Activated CD8-positive, alpha-beta memory T cell treated with anti-CD3 and anti-CD28 coated beads, Interleukin-2, amount 10 ng/mL, durations not matched to agents 7 days and 5 days (primary cell): ENCODE results near the gene MMP20. TPM values are rescaled to one million over a fixed set of nuclear protein-coding genes. Genes with fewer than 3 reads are reported as not detected.

Experiments used
- ATAC-seq: fragments of 150-1000 bp; cut with Tn5 transposase; one replicate; pipeline ENCODE4 v1.10.0; 2021; ENCODE audit warnings: moderate library complexity
- CTCF ChIA-PET: fragments of 350-600 bp; sonication (Branson Sonifier 250); formaldehyde crosslinking; loops from one replicate; lab custom pipeline; 2021; ENCODE audit warnings: antibody characterized with exemption; lab: Charles Lee
- DNase-seq: peaks from one replicate; pipeline ENCODE4 v3.0.0-alpha.2; 2020
- H3K27ac Mint-ChIP-seq: one replicate; pipeline ENCODE4 v1.8.0; 2021; ENCODE audit warnings: mild to moderate bottlenecking, mixed read lengths
- H3K27me3 Mint-ChIP-seq: one replicate; pipeline ENCODE4 v1.8.0; 2021; ENCODE audit warnings: mixed read lengths
- H3K36me3 Mint-ChIP-seq: one replicate; pipeline ENCODE4 v1.8.0; 2021; ENCODE audit warnings: mild to moderate bottlenecking, mixed read lengths
- H3K4me1 Mint-ChIP-seq: one replicate; pipeline ENCODE4 v1.8.0; 2021; ENCODE audit warnings: mixed read lengths
- H3K4me3 Mint-ChIP-seq: one replicate; pipeline ENCODE4 v1.8.0; 2021; ENCODE audit warnings: mild to moderate bottlenecking, moderate library complexity, mixed read lengths
- H3K9me3 Mint-ChIP-seq: one replicate; pipeline ENCODE4 v1.8.0; 2022; ENCODE audit warnings: low read depth, mixed read lengths
- total RNA-seq, 2 experiments: library from RNA; stranded (reverse); gene quantifications; one replicate each; pipeline ENCODE4 v1.2.3, GENCODE V29; 2021

Gene MMP20
- total RNA-seq, 2 experiments from 2014 or later: not detected

GRCh38 chr11:102555091-102555490, 70.0 kb downstream of the MMP20 start:
- CTCF ChIA-PET: interaction anchor here (1.0 to 2.2 kb wide), 2 partner anchors 58 to 164 kb away, joined by 3 to 7 read pairs; no protein-coding TSS in a partner anchor
- Mint-ChIP-seq H3K36me3 (peaks cover 5% of the 10 kb centered on the region), H3K9me3 (no peaks in the 10 kb centered on the region), H3K4me3 (no peak overlapping the region), H3K27ac (no peak overlapping the region), H3K4me1 (peaks cover 11% of the 10 kb centered on the region), H3K27me3 (peaks cover 9% of the 10 kb centered on the region)
- ATAC-seq (no peak), DNase-seq (no peak)

- CTCF ChIA-PET: interaction anchor here (0.6 to 0.7 kb wide), 2 partner anchors 38 to 547 kb away, joined by 3 to 4 read pairs; no protein-coding TSS in a partner anchor
- Mint-ChIP-seq H3K4me3 (no peak overlapping the region), H3K9me3 (no peaks in the 10 kb centered on the region)
Observed at GRCh38 chr11:102553835-102554282, 71.3 kb downstream of the MMP20 start.

GRCh38 chr11:102552447-102553194, 72.5 kb downstream of the MMP20 start:
- H3K36me3 Mint-ChIP-seq: no peaks in the 10 kb centered on the region
- CTCF ChIA-PET: no interaction called here

More at GRCh38 chr11:102553835-102554282, 71.3 kb downstream of the MMP20 start:
- Mint-ChIP-seq H3K27ac (no peak overlapping the region), H3K27me3 (peaks cover 5% of the 10 kb centered on the region), H3K4me1 (no peaks in the 10 kb centered on the region), H3K36me3 (peaks cover 2% of the 10 kb centered on the region)
- ATAC-seq (no peak), DNase-seq (no peak)

GRCh38 chr11:102552020-102552419, 73.1 kb downstream of the MMP20 start:
- no peak for ATAC-seq
- CTCF ChIA-PET: no interaction called here
- Mint-ChIP-seq H3K4me1 (peaks cover 2% of the 10 kb centered on the region), H3K9me3 (no peaks in the 10 kb centered on the region), H3K36me3 (no peaks in the 10 kb centered on the region), H3K27ac (no peak overlapping the region), H3K27me3 (peaks cover 3% of the 10 kb centered on the region), H3K4me3 (no peak overlapping the region)
- DNase-seq: no peak

More at GRCh38 chr11:102552447-102553194, 72.5 kb downstream of the MMP20 start:
- Mint-ChIP-seq H3K9me3 (no peaks in the 10 kb centered on the region), H3K4me3 (no peak overlapping the region), H3K4me1 (no peaks in the 10 kb centered on the region), H3K27ac (no peak overlapping the region), H3K27me3 (peaks cover 3% of the 10 kb centered on the region)
- no peak for DNase-seq
- no peak for ATAC-seq

GRCh38 chr11:102551169-102551781, 73.9 kb downstream of the MMP20 start:
- DNase-seq (no peak), ATAC-seq (no peak)
- Mint-ChIP-seq H3K4me1 (peaks cover 3% of the 10 kb centered on the region), H3K36me3 (no peaks in the 10 kb centered on the region), H3K27me3 (peaks cover 4% of the 10 kb centered on the region), H3K4me3 (no peak overlapping the region), H3K27ac (no peak overlapping the region), H3K9me3 (no peaks in the 10 kb centered on the region)
- CTCF ChIA-PET: no interaction called here

GRCh38 chr11:102546923-102547471, 78.1 kb downstream of the MMP20 start:
- DNase-seq (no peak), ATAC-seq (no peak)
- Mint-ChIP-seq H3K9me3 (no peaks in the 10 kb centered on the region), H3K4me3 (no peak overlapping the region), H3K36me3 (no peaks in the 10 kb centered on the region), H3K27ac (no peak overlapping the region), H3K27me3 (peaks cover 3% of the 10 kb centered on the region), H3K4me1 (peaks cover 3% of the 10 kb centered on the region)
- CTCF ChIA-PET: interaction anchor here (1.2 kb wide), 1 partner anchor 55 kb away, joined by 3 read pairs; no protein-coding TSS in a partner anchor

- Mint-ChIP-seq H3K4me1 (peaks cover 3% of the 10 kb centered on the region), H3K27me3 (peaks cover 6% of the 10 kb centered on the region), H3K9me3 (no peaks in the 10 kb centered on the region), H3K4me3 (no peak overlapping the region), H3K27ac (no peak overlapping the region), H3K36me3 (no peaks in the 10 kb centered on the region)
- CTCF ChIA-PET: interaction anchor here (0.6 to 1.2 kb wide), 2 partner anchors 56 to 66 kb away, joined by 3 read pairs; no protein-coding TSS in a partner anchor
- ATAC-seq: no peak
- no peak for DNase-seq
Observed at GRCh38 chr11:102546427-102546826, 78.7 kb downstream of the MMP20 start.

GRCh38 chr11:102545701-102546100, 79.4 kb downstream of the MMP20 start:
- no peak overlapping the region for H3K27ac Mint-ChIP-seq
- no peak overlapping the region for H3K4me3 Mint-ChIP-seq
- CTCF ChIA-PET: interaction anchor here (0.9 to 1.2 kb wide), 2 partner anchors 57 to 155 kb away, joined by 3 read pairs; no protein-coding TSS in a partner anchor

GRCh38 chr11:102544594-102544993, 80.5 kb downstream of the MMP20 start:
- Mint-ChIP-seq H3K4me1 (peaks cover 3% of the 10 kb centered on the region), H3K36me3 (no peaks in the 10 kb centered on the region), H3K4me3 (no peak overlapping the region), H3K27ac (no peak overlapping the region), H3K9me3 (no peaks in the 10 kb centered on the region), H3K27me3 (peaks cover 6% of the 10 kb centered on the region)
- CTCF ChIA-PET: no interaction called here
- no peak for ATAC-seq
- DNase-seq: no peak

More at GRCh38 chr11:102545701-102546100, 79.4 kb downstream of the MMP20 start:
- ATAC-seq (no peak), DNase-seq (no peak)
- H3K36me3 Mint-ChIP-seq: no peaks in the 10 kb centered on the region
- peaks cover 6% of the 10 kb centered on the region for H3K27me3 Mint-ChIP-seq
- H3K4me1 Mint-ChIP-seq: peaks cover 3% of the 10 kb centered on the region
- no peaks in the 10 kb centered on the region for H3K9me3 Mint-ChIP-seq

- DNase-seq (no peak), ATAC-seq (no peak)
- Mint-ChIP-seq H3K4me1 (no peaks in the 10 kb centered on the region), H3K27me3 (peaks cover 9% of the 10 kb centered on the region), H3K4me3 (no peak overlapping the region), H3K36me3 (no peaks in the 10 kb centered on the region), H3K9me3 (no peaks in the 10 kb centered on the region), H3K27ac (no peak overlapping the region)
- CTCF ChIA-PET: interaction anchor here (1.7 kb wide), 1 partner anchor 127 kb away, joined by 5 read pairs; no protein-coding TSS in a partner anchor
Observed at GRCh38 chr11:102539567-102539966, 85.6 kb downstream of the MMP20 start.

GRCh38 chr11:102538932-102539331, 86.2 kb downstream of the MMP20 start:
- Mint-ChIP-seq H3K27ac (no peak overlapping the region), H3K4me1 (no peaks in the 10 kb centered on the region), H3K27me3 (peaks cover 12% of the 10 kb centered on the region), H3K36me3 (no peaks in the 10 kb centered on the region), H3K9me3 (no peaks in the 10 kb centered on the region), H3K4me3 (no peak overlapping the region)
- DNase-seq (no peak), ATAC-seq (no peak)
- CTCF ChIA-PET: interaction anchor here (1.7 kb wide), 1 partner anchor 127 kb away, joined by 5 read pairs; no protein-coding TSS in a partner anchor

GRCh38 chr11:102534261-102534872, 90.8 kb downstream of the MMP20 start:
- Mint-ChIP-seq H3K27ac (no peak overlapping the region), H3K36me3 (no peaks in the 10 kb centered on the region), H3K4me1 (no peaks in the 10 kb centered on the region), H3K9me3 (no peaks in the 10 kb centered on the region), H3K27me3 (peaks cover 9% of the 10 kb centered on the region), H3K4me3 (no peak overlapping the region)
- DNase-seq (no peak), ATAC-seq (no peak)
- CTCF ChIA-PET: interaction anchor here (1.0 kb wide), 1 partner anchor 9 kb away, joined by 3 read pairs; no protein-coding TSS in a partner anchor

GRCh38 chr11:102530558-102530957, 94.6 kb downstream of the MMP20 start, which contains the start of gene MMP7:
TSS of gene MMP7 (minus strand) at chr11:102530747. CDS start at chr11:102530700, 47 bp downstream.
- no peaks in the 10 kb centered on the region for H3K4me1 Mint-ChIP-seq
- H3K27ac Mint-ChIP-seq: no peak within 1 kb of the TSS
- no peaks in the 10 kb centered on the region for H3K9me3 Mint-ChIP-seq
- DNase-seq (no peak), ATAC-seq (no peak)
- no peaks in the 10 kb centered on the region for H3K36me3 Mint-ChIP-seq
- CTCF ChIA-PET: no interaction called here
- no peak within 1 kb of the TSS for H3K4me3 Mint-ChIP-seq
- peaks cover 5% of the 10 kb centered on the region for H3K27me3 Mint-ChIP-seq
